Stimulated activated CD8-positive, alpha-beta memory T cell treated with anti-CD3 and anti-CD28 coated beads, Interleukin-7, amount 100 ng/mL, for 4 hours (primary cell): Measurements from ENCODE around the gene GRM5.
"Not testable (repeated sequence)": the region's sequence is repeated elsewhere in the genome, so short reads cannot be mapped to it uniquely, and the experiment has no call there.

ENCODE experiments used
- DNase-seq, 2 donors: peaks; one replicate each; pipeline ENCODE4 v3.0.0-alpha.2; 2020; ENCODE audit warnings: low read depth in 2 of 2

The GRM5 gene

DNA sequence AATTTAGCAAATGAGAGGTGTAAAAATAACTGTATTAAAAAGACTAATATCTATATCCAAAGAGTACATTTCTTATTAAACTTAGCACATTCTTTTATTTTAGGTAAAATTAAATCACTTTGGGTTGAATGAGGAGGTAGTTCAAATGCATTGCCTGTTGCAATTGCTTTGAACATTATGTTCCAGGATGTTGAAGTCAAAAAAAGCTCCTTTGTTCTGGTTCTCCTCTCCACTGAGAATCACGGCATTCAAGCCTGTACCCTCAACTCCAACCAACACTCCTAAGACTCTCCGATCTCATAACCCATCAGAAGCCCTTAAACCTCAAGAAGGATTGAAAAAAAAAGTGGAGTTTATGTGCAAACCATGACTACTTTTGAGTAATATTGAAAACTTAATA is 230.1 kb downstream of the GRM5 start:
- DNase-seq, result not testable (repeated sequence)

GRCh38 chr11:88831303-88831890 is 234.4 kb downstream of the GRM5 start:
- DNase-seq, result no peak

DNA sequence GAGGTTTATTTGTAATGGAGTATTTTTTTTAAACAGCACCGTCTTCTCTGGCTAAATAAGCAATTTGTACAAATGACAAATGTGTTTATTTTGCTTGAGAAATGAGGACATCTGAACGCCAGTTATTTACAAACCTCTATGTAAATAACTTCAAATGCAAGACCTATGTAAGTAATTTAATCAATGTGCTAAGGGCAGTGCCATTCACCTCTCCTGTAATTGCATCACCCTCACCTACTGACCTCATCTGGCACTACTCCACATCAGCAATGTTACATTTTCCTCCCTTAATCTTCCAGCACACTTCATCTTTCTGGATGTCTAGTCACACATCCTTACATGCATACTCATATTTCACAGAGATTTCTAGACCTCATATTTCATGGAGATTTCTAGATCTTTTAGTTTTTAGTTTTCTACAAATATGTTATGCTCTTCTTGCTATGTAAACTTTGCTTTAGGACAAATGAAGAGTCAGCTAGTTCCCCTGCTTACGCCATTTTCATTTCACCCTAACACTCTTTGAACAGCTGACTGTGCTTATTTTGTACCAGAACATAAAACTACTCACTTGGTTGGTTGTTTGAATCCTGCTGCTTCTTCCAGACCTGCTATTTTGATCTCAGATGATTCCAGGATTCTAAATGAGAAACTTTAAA is 238.6 kb downstream of the GRM5 start:
- no peak for DNase-seq

DNA sequence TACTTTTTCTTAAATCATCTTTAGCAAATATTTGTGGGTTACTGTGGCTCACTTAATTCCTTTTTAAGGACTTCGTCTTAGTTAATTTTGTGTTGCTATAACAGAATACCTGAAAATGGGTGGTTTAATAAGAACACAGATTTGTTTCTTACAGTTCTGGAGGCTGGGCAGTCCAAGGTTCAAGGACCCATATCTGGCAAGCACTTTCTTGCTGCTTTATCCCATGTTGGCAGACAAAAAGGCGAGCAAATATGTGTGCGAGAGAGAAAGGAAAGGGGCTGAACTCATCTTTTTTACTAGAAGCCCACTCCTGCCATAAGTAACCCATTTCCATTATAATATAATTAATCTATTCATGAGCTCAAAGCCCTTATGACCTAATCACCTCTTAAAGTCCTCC is 246.2 kb downstream of the GRM5 start:
- DNase-seq, result no peak

GRCh38 chr11:88818978-88819377 is 246.8 kb downstream of the GRM5 start:
- DNase-seq, result no peak

DNA sequence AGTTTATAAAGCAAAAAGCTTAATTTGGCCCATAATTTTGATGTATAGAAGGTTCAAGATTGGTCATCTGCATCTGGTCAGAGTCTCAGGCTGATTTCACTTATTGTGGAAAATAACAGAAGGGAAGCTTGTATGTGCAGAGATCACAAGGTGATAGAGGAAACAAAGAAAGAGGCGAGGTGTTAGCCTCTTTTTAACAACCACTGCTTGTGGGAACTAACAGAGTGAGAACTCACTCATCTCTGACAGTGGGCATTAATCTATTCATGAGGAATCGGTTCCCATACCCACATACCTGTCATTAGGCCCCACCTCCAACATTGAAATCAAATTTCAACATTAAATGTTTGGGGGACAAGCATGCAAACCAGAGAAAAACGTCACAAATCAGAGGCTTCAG is 250.3 kb downstream of the GRM5 start:
- no peak for DNase-seq

DNA sequence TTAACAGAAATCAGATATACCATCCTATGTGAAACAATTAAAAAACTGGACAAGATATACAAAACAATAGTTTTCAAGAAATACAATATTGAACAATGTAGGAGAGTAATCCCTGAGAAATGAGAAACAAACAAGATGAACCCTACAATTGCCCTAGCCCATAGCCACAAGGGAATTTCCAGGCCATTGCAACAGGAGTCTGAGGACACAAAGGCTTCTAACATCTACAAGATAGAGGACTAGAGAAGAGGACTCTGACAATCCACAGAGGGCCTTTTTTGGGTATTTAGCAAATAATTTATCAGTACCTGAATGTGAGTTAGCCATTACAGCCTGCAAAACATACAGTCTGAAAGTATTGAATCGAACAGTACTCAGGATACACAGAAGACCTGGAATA is 251.7 kb downstream of the GRM5 start:
- no peak for DNase-seq

GRCh38 chr11:88813233-88813915 is 252.4 kb downstream of the GRM5 start:
- no peak for DNase-seq

DNA sequence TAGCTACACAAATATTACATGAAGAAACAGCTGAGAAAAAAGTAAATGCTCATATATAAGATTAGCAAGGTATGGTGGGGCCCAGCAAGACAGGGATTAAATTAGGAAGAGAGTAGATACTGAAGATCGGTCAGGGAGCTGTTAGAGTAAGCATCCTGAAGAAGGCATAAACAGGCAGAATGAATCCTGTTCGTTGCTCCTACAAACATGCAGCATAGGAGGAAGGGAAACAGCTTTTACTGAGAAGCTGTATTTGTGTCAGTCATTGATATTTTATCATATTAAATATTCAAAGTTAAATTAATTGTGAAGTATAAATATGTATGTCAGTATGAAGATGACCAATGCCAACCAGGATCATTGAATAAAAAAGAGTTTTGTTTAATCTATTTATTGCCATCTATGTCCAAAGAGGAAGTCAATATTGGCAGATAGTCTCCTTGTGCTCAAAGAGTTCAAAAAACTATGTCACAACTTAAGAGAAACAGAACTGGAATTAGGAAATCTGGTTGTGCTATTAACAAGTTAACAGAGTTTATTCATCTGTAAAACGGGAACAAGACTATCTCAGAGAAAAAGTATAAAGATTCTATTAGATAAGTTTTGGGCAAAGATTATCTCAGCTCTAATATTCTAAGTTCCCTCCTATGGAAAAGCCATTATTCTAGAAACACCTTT is 255.2 kb downstream of the GRM5 start:
- no peak for DNase-seq

DNA sequence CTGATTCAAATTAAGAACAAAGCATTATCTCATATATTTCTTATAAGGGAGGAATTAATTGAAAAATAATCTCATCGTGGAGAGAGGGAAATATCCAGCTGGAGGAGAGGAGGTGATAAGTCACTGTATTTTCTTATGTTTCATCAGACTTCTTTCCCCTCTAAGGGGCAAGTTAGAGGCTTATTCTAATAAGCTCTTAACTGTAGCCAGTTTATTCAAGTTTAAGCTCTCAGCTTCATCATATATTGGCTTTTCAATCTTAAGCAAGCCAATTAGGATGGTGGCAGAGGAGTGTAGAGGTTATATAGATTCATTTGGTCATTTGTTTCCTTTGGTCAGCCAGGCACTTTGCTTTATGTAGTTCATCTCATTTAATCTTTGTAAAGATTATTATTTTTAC is 256.7 kb downstream of the GRM5 start:
- no peak for DNase-seq

- no peak for DNase-seq
Observed at GRCh38 chr11:88807349-88807748, 258.4 kb downstream of the GRM5 start.

- no peak for DNase-seq
Observed at GRCh38 chr11:88806410-88806809, 259.4 kb downstream of the GRM5 start.

DNA sequence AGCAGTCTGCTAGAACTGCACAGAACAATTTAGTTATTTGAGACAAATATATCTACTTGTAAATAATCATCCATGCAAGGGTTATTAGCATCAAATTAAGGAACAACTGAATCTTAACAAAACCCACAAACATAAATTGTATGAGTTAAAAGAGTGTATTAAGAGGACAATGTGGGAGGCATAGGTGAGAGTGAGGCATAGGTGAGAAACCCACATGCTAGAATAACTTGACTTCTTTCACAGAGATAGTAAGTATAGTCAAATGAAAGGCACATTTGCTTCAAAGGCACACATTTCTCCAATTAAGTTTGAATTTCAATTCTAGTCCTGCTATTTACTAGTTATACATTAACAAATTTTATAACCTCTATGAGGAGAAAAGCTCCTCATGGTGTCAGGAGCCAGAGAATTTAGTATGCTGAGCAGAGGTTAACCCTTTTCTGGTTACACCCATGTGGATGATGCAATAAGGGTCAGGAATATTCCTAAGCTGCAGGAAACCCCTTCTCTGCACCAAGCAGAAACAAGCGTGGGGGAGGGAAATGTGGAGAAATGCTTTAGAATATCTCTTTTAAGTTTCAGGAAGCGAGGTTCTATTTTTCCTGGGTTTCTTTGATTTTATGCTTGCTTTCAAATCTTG is 264.2 kb downstream of the GRM5 start:
- no peak for DNase-seq

DNA sequence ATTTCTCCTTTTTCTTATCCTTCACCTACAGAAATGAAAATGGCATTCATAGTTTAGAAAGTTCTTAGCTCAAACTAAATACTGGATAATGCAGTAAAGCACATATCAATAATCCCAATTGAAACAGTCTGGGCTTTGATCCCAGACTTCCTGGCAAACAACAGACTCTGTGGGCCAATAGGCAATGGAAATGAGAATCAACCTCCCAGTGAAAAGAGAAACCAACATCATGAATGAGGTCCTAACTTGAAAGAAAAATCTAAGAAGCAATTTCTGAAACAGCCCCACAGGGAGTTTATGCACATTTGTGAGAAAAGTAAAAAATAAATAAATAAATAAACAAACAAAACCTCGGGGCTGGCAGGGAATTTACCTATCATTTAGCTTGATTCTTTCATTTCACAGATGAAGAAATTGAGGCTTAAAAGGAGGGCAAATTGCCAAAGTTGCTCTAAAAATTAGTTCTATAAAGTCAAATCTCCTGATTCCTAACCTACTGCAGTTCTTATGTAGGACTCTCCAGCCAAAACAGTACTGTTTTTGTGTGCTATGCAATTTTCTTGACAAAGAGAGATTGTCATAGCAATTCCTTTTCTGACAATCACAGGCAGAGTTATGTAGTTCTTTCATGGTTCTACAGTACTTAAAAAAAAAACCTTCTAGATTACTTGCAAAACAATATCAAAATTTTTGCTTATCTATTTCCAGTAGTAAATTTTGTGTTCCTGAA is 265.8 kb downstream of the GRM5 start:
- no peak for DNase-seq

DNA sequence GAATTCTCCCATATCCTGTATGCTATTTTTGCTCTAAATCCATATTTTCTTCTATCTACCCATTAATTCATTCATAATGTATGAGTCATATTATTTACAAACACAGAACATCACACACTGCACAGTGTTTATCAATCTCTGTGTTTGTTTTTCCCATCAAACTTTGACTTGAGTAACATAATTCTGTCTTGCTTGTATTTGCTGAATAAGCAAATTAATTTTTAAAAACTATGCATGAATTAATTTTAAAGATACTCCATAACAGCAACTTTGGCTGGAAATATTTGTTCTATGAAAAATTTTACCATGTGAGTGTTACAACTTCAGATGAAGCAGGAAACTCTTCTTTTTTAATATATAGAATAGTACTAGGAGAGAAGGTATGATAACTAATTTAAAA is 275.6 kb downstream of the GRM5 start:
- no peak for DNase-seq

GRCh38 chr11:88779577-88779976 is 286.2 kb downstream of the GRM5 start:
- no peak for DNase-seq

- no peak for DNase-seq
Observed at GRCh38 chr11:88770475-88771079, 295.2 kb downstream of the GRM5 start.

DNA sequence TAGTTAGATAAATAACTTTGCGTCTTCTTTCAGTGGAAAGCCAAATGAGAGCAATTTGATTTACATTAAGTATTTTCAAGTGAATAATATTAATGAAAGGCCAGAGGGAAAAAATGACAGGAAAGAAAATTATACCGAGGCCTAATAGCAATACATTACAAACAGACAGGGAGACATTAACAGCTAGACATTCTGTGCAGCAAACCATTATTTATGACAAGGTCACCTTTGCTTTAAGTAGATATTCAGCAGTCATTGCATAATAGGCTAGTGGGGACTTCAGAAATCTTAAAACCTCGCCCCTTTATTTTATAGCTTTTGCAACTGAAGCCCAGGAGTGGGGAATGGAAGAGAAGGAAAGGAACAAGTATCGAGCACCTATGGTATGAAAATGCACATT is 321.6 kb downstream of the GRM5 start:
- DNase-seq, result no peak

DNA sequence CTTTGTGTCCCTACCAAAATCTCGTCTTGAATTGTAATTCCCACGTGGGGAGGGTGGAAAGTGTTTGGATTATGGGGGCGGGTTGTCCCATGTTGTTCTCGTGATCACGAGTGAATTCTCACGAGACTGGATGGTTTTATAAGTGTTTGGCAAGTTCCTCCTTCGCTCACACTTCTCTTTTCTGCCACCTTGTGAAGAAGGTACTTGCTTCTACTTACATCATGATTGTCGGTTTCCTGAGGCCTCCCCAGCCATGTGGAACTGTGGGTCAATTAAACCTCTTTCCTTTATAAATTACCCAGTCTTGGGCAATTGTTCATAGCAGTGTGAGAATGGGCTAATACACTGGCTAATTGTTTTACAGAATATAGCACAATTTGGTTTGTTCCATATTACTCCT is 326.3 kb downstream of the GRM5 start:
- DNase-seq, result no peak

DNA sequence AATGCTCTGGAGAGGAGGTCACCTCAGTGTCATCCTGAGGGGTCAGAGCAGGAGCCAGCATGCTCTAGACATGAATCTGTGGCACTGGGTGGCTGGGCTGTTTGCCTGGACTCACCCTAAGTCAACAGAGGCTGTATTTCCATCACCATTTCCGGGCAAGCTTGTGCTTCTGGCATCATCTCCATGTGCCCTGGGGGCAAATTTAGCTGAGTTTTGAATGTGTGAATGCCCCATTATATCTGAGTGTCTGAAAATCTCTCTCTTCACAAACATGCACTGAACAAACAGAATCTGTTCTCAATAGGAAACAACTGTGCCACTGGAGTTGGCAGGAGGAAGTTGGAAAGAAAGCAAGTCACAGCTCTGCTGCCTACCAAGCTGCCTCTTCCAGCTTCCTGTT is 356.2 kb downstream of the GRM5 start:
- DNase-seq, result no peak

DNA sequence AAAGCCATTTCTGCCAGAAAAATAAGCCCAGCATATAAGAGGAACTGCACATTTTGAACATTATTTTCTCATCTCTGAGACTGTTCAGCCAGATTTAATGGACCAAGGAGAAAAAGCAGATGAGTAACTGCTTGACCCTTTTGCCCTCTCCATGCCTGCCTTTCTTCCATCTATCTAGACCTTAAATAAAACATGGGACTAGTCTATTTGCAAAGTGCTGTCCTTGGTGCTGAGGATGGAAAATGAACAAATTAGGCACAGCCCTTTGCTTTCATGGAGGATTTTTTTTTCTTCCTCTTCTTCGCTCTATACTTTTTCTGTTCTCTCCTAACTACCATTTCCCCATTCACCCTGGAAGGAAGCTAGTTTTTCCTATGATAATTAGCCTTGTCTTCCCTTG is 361.3 kb downstream of the GRM5 start:
- DNase-seq, result no peak
